Measurements from ENCODE around the gene OR5M8. TPM values are rescaled to one million over a fixed set of nuclear protein-coding genes. Genes with fewer than 3 reads are reported as not detected.

Gene OR5M8
- total and polyA plus RNA-seq, 2 of the 8 experiments (the other 6 are each of a cell fraction or from before 2014, with no cell fraction given), result not detected

DNA sequence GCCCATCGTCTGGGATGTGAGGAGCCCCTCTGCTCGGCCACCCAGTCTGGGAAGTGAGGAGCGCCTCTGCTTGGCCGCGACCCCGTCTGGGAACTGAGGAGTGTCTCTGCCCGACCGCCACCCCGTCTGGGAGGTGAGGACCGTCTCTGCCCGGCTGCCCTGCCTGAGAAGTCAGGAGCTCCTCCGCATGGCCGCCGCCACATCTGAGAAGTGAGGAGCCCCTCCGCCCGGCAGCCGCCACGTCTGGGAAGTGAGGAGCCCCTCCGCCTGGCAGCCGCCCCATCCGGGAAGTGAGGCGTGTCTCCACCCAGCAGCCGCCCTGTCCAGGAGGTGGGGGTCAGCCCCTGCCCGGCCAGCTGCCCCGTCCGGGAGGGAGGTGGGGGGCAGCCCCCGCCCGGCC lies 5.8 kb upstream of the OR5M8 start (continued):
- TF ChIP-seq, protein P1, sequence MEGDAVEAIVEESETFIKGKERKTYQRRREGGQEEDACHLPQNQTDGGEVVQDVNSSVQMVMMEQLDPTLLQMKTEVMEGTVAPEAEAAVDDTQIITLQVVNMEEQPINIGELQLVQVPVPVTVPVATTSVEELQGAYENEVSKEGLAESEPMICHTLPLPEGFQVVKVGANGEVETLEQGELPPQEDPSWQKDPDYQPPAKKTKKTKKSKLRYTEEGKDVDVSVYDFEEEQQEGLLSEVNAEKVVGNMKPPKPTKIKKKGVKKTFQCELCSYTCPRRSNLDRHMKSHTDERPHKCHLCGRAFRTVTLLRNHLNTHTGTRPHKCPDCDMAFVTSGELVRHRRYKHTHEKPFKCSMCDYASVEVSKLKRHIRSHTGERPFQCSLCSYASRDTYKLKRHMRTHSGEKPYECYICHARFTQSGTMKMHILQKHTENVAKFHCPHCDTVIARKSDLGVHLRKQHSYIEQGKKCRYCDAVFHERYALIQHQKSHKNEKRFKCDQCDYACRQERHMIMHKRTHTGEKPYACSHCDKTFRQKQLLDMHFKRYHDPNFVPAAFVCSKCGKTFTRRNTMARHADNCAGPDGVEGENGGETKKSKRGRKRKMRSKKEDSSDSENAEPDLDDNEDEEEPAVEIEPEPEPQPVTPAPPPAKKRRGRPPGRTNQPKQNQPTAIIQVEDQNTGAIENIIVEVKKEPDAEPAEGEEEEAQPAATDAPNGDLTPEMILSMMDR (IDR thresholded peaks at IDR 0.05; ENCODE audit: control extremely low read depth in 1 of 3, insufficient read depth in 1 of 3, low read depth in 1 of 3, low read length in 3 of 3), result no peak
- TF ChIP-seq RFX5 (IDR thresholded peaks at IDR 0.05; ENCODE audit: borderline replicate concordance, low read depth, low read length) (no peak), SP4 (IDR thresholded peaks at IDR 0.05; ENCODE audit: low read length) (no peak), BACH1 (IDR thresholded peaks at IDR 0.05; ENCODE audit: low read length) (no peak), MAFK (IDR thresholded peaks at IDR 0.05; ENCODE audit: low read depth, low read length) (no peak), CBX8 (IDR thresholded peaks at IDR 0.05; ENCODE audit: borderline replicate concordance, low read depth, low read length) (no peak)
- TF ChIP-seq, protein P2, sequence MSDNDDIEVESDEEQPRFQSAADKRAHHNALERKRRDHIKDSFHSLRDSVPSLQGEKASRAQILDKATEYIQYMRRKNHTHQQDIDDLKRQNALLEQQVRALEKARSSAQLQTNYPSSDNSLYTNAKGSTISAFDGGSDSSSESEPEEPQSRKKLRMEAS (IDR thresholded peaks at IDR 0.05), result no peak
